Activated CD4-positive, alpha-beta T cell treated with anti-CD3 and anti-CD28 coated beads, Interleukin-10, Interleukin-2, amounts not matched to agents 100 ng/mL and 50 ng/mL, durations not matched to agents 16 hours and 8 hours (primary cell): ENCODE data around the gene LRRK1.

ENCODE experiments used
- DNase-seq: peaks from one replicate; pipeline ENCODE4 v3.0.0-alpha.2; 2020

Gene LRRK1

DNA sequence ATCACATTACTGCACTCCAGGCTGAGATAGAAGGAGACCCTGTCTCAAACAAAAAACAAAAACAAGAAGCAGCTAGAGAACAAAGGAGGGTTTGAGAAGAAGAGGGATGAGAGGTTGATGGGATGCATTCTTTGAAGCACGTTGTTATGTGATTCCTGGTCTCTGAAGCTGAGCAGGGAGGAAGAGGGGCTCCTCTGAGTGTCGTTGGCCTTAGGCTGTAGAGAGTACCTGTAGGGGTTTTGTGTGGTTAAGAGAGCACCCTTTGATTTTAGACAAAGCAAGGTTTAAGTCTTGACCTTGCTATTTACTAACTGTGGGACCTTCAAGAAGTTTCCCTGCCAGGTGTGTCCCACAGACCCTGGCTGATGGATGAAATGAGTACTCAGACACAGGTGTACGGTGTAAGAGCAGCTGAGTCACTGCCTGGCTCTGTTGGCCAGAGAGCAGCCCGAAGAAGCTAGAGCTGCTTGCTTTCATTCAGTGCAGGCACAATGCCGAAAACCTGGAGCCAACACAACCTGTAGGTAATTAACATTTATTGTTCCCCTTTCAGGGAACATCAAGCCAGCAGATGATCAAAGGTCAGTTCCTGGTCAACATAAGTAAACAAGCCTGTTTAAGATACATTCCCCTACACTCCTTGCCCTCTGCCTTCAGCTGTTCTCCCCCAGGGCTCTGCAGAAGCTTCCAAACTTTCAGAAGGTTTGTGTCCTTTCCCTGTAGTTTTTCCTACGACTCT, 67.2 kb downstream of the LRRK1 start:
- no peak for DNase-seq

DNA sequence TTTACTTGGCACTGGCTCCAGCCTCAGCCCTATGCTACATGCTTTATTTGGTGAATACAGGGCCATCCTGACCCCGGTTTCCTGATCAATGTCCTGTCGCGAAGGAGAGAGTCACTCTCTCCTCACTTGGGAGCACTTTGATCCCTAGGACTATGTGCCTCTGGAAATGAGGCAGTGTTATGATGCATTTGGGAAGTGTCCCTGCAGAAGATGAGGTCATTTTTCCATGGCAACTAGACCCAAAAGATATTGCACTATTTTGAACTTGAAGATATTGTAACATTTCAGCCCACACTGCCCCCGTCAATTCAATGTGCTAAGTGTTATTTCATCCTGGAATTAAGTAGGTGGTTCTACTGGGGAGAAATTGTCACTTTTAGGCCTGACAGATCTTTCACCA, 68.0 kb downstream of the LRRK1 start:
- DNase-seq = no peak

DNA sequence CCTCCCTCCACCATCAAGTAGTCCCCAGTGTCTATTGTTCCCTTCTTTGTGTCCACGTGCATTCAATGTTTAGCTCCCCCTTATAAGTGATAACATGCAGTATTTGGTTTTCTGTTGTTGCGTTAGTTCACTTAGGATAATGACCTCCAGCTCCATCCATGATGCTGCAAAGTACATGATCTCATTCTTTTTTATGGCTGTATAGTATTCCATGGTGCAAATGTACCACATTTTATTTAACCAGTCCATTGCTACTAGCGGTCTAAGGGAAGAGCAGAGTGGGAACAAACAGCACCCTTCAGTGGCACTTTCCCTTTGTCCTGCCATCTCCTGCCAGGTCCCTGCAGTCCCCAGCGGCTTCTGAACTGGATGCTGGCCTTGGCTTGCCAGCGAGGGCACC, 69.1 kb downstream of the LRRK1 start:
- DNase-seq = no peak

DNA sequence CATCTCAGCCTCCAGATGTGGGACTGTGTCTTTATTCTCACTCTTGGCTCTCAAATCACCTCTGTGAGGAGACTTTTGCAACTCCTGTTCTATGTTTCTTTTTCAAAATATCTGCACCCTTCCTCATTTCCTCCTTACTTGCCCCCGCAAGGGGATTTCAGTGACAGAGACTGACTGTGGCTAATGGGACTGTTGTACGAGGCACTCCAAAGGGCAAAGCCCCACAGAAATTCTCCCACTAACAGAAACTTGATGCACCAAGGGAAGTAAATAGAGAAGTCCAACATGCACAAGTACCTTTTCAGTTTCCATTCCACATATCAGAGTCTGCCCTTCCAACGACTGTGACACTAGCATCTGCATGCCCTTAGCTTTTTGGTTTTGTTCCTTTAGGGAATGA, 69.7 kb downstream of the LRRK1 start:
- no peak for DNase-seq

DNA sequence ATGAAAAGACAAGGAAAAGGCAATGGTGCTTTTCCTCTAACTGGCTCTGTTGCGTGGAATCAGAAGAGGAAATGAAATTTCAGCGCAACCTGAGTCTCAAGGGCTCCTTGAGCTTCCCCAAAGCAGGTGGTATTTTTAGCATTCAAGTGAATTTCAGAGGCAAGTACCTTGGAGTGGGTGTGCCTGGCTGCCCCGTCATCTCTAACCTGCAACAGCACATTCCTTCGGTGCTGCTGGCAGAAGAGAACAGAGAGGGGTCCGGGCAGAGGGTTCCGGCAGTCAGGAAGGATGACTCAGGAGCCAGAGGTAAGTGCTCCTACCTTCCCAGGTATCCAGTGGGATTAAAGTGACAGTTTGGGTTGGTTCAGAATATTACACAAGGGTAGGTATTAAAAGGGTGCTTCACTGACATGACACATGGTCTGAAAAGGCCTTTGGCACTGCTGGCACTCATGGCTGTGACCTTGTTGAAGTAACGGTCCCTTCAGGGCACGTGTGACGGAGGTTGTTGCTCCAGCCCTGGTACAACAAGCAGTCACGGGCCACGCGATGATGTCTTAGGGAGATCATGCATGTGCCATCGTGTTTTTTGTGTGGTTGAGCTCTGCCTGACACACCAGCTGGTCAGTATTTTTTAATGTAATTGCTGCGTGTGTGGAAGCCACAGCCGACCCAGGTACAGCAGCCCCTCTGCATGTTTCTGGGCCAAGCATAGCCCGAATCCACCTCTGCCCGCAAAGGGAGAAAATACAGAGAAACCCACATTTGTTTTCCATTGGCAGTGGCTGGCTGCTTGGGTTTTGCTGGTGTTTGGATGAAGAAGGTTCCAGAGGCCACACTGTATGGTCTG, 75.7 kb downstream of the LRRK1 start:
- no peak for DNase-seq

DNA sequence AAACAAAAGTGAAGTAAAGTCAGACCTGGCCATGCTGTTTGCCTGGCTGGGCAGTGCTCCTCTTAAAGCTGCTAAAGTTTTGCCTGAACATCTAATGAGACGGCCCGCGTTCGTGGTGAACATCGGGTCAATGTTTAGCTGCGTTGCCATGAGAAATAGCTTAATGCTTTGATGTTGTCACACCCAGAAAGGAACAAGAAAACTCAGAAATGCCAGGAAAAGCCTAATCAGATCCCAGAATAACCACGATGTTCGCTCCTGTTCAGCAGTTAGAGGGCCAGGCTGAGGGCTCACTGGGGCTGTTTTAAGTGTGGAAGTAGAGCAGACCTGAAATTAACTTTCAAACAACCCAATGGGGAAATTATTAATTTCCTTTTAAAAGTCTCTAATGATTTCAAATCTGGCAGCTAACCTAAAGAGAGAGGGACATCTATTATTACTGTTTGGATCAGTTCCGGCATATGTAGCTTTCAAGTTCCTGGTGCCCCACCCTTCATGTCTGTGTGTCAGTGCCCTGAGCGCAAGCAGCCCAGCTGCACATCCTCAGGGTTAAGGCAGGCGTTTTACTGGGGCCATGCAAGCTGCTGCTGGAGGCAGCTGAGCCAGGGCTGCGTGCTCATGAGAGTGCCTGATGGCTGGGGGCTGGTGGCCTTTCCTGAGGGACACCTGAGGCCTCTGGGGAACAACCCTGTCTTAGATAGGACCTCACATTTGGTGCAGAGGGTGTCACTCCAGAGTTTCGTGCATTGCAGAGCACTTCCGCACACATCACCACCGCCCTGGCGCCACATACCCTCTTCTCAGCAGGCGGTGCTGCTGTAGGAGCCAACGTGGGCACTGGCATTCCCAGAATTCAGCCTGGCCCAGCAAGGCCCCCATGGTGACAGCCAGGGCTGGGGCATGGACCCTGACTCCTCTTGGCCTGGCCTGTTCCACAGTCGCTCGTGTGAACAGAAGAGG, 76.6 kb downstream of the LRRK1 start:
- no peak for DNase-seq

DNA sequence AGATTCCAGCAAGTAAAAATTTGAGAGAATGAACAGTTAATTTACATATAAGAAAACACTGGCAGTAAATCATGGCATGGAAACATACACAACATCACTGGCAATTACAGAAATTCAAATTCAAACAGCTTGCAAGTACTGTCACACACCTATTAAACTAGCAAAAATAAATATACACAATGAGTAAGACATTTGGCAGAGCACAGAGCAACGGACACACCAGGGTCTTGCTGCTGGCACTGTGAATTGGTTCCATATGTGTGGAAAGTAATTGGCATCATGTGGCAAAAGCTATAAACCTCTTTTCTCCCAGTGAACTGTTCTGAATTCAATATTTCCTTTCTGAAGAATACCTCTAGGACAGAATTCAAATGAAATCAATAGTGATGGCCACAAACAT, 78.3 kb downstream of the LRRK1 start:
- no peak for DNase-seq

DNA sequence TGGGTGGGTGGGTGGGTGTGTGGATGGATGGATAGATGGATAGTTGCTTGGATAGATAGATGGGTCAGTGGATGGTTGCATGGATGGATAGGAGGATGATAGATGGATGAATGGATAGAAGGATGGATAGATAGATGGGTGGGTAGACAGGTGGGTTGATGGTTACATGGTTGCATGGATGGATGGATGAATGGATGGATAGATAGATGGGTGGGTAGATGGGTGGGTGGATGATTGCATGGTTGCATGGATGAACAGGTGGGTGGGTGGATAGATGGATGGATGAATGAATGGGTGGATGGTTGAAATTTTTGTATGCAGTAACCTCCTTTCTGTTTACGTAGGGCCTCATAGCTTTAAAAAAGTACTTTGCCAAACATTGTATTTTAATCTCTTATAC, 79.5 kb downstream of the LRRK1 start:
- DNase-seq = no peak

DNA sequence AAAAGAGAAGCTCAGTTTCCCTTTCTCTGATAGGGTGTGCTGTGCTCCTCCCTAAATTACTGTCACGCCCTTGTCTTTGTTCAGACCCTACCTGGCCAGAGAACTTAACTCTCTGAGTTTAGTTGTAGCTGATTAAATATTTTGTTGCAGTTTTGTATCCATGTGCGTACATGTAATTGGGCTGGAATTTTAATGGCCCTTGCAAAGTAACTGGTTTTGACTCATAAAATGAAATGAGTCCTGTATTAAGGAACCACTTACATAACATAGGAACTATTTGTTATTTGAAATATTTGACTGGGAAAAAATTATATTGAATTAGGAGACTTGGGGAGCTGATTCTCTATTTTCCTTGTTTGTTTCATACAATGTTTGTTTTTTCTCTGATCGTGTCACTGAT, 80.2 kb downstream of the LRRK1 start:
- no peak for DNase-seq

DNA sequence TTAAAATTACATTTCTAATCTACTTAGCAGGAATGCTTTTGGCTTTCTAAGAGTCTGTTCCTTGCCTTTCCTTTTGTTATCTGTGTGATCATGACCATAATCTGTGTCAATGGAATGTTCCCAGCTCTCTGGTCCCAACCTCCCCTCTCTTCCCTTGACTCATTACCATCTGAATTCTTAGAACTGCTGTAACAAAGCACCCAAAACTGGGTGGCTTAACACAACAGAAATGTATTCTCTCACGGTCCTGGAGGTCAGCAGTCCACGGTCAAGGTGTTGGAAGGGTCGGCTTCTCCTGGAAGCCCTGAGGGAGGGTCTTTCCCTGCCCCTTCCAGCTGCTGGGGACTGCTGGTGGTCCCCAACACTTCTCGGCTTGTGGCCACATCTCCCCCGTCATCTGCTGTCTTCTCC, 81.1 kb downstream of the LRRK1 start:
- no peak for DNase-seq

DNA sequence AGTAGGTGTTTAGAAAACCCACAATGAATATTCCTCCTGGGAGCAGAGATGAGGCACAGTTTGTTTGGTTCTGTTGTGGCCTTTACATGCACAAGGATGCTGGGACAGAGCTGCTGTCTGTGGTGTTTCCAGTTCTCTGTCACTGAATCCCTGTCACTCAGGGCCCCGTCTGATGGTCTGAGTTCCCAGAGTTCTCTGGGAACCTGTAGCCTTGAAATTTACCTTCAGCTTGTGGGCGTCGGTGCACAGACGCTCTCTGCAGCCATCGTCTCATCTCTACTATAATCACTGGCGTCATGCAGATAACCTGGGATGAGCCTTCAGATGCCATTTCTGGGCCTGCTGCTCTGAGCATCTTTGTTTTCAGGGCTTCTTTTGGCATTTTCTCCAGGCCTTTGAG, 81.9 kb downstream of the LRRK1 start:
- no peak for DNase-seq

DNA sequence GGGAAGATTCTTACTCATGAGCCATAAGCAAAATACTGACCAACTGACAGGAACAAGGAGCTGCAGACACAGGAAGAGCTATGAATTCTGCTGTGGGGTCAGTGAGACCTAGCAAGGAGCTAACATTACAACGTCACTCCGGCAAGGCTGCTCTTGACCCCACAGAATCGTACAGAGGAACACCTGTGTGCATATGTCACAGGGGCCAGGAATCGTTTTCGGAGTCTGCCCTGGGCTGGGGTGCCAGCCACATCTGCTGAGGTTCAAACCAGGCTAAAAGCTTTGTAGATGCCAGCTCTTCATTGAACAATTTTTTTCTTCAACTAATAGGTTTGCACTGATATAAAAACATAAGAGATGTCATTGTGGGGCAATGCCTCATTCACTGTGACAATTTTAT, 82.6 kb downstream of the LRRK1 start:
- DNase-seq = no peak

DNA sequence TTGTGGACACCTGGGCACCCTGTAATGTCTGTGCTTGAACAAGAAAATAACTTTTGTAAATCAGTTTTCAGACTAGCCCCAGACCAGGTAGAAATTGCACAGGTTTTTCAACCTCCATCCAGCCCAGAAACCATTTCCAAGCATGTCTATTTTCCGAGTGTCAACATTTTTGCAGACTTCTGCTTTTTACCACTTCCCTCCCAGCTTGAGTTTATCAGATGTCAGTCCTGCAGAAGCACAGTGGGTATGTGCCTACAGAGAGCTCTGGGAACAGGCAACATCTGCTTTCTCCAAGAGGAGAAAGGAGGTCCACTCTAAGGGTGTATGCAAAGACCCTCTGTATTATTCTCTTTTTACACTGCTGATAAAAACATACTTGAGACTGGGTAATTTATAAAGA, 83.9 kb downstream of the LRRK1 start:
- no peak for DNase-seq

DNA sequence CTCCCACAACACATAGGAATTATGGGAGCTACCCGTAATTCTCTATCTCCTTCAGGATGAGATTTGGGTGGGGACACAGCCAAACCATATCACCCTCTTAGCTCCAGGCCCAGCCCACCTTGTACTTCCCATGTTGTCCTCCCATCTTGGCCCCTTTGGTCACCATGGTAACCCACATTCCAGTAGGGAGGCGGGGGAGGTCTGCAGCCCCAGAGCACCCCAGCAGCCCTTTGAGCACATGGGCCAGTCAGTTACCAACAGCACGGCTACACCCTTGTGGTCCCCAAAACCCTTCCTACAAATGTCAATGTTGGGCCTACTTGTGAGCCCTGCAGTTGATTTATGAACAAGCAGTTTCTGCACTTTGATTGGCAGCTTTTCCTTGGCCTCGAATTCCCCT, 84.5 kb downstream of the LRRK1 start:
- DNase-seq = no peak

DNA sequence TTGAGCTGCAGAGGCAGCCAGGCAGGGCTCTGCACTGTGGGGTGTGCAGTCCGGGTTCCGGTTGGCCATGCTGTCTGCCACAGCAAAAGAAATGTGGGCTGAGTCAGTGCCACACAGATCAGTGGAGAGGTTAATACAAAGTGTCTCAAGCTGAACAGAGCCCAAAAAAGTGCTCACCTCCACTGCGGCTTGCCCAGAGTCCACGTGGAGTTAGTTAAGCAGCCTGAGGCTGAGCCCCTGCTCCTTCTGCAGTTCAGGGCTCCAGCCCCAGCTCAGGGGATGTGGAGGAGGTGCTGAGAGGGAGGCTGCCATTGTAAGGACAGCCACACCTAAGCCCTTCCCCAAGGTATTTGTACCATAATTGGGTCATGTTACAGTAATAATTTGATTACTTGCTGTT, 85.3 kb downstream of the LRRK1 start:
- DNase-seq = no peak

DNA sequence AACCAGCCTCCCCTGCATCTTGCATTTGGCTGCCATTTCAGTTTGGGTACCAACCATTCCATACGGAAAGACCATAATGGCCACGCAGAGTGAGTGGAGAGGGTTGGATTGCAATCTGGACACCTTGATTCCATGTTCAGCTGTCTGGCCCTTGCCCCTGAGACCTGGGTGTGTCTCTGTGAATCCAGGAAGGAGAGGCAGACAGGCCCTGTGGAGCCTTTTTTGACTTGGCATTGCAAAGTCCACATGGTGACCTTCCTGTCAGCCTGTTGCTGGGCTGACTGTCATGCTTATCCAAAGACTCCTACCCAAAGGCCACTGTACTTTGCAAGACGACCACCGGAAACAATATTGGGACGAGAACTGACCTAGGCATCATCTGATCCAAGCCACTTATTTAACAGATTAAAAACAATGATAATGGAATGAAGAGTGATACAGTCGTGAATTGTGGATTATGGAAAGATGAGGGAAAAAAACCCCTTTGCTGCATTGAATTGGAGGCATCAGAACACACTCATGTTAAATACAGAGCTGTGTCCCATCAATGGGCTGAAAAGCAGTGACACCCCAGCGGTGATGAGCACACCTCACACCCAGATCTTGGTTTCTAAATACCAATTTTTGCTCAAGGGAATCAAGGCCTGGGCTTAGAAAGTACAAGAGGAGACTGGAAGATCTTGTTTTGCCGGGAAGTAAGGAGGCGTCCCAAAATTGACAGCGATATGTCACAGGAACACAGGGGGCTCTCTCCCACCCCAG, 86.0 kb downstream of the LRRK1 start:
- DNase-seq = no peak

DNA sequence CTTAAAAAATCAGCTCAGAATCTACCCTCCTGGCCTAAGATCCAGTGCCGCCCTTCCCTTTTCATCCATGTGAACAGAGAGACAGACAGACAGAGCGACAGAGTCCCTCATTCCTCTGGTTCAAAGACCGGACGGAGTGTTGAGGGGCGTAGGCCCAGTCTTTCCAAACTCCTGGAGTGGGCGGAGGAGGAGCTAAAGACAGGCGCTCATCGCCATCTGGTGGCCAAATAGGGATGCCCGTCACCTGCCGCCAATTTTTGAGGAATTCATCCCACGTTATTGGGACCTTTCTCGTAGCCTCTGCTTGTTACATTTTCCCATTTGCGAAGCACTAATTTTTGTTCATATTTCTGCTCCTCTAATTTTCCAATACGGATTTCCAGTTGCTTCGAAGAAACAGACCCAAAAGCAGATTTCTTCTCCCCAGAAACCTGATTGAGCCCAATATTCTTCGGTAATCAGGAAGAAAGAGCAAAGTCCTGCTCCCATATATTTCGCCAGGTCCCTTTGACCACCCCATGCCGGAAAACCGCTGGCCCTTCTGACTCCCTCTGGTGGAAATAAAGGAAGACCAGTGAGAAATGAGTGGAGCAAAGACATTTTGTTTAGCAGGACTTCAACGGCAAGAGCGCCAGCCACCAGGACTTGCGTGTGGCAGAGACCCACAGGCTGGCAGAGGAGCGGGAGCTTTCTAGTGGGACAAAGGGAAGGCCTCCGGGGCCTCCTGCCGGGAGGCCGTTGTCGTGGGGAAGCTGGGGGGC, 88.0 kb downstream of the LRRK1 start:
- DNase-seq = peak; percentile 70

DNA sequence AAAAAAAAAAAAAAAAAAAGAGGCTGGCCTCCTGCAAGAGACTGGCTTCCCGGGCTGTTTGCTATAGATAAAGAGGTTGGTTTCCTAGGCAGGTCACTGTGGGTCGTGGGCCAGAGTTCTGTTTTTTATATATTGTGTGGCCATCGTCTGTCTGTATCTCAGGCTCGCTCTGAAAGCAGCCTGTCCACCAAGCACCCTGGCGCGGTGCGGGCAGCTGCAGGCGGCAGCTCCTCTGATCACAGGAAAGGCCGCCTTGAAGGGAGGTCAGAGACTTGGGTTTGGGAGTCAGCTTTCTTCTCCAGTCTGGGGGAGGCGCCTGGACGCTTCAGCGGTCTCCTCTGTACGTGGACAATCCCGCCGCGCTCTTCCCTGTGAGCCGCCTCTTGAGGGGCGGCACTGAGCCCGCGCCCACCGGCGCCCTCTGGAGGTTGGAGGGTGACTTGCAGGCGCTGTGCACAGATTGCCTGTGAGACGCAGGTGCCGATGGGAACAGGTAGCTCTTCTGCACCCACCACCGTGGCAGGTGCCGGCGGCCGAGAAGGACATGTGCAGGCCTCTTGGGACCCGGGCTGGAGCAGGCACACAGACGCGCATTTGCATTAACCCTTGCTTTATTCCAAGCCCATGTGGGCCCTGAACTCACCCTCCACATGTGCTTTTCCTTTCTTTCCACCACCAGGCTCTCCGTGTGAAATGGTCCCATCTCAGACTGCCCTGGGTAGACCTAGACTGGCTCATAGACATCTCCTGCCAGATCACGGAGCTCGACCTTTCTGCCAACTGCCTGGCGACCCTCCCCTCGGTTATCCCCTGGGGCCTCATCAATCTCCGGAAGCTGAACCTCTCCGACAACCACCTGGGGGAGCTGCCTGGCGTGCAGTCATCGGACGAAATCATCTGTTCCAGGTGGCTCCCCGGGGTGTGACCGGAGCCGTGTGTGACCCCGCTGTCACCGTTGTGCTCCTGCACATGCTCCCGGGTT, 89.3 kb downstream of the LRRK1 start:
- peak; percentile 89 for DNase-seq

DNA sequence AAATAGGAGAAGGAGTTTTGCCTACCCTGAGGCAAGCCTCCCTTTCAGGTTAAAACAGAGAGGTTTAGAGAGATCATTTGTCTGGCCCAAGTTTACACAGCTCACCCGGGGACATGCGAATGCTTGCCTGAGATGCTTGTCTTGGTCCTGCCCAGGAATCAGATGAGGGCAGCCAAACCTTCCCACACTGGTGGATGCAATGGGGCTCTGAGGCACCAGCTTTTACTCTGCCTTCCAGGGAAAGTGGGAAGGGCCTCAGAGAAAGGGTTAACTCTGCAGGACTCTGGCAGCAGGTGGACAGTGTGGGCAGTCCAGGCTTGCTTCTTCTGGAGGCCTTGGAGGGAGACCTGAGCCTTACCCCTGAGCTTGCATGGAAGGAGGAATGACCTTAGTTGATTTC, 90.0 kb downstream of the LRRK1 start:
- DNase-seq = no peak

DNA sequence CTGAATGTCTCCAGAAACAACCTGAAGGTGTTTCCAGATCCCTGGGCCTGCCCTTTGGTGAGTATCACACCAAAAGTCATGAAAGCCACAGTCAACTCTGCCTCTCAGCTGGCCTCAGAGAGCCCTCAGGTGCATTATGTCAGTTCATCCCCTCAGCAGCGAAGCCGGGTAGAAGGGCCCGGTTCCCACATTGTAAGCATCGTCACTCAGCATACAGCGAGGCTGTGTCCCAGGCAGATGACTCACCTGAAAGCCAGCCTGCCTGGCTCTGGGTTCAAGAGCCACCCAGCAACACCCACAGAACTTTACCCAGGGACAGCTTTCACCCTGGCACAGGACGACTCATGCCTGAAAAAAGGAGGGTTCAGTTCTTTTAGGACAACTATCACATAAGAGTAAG, 91.6 kb downstream of the LRRK1 start:
- DNase-seq = no peak
